NB4 (cell line): ENCODE measurements around the gene NR6A1.

ENCODE experiments used
- POLR2A ChIP-seq: IDR thresholded peaks from 2 replicates; pipeline ENCODE4 v1.6.1; 2011; ENCODE audit warnings: mild to moderate bottlenecking; ENCODE audit not compliant: insufficient read length; ENCODE audit errors: extremely low read depth
- TF ChIP-seq, protein P1 (sequence below): IDR thresholded peaks from one replicate; pipeline ENCODE4 v1.5.1; 2012; ENCODE audit warnings: low read depth, low read length

DNA sequence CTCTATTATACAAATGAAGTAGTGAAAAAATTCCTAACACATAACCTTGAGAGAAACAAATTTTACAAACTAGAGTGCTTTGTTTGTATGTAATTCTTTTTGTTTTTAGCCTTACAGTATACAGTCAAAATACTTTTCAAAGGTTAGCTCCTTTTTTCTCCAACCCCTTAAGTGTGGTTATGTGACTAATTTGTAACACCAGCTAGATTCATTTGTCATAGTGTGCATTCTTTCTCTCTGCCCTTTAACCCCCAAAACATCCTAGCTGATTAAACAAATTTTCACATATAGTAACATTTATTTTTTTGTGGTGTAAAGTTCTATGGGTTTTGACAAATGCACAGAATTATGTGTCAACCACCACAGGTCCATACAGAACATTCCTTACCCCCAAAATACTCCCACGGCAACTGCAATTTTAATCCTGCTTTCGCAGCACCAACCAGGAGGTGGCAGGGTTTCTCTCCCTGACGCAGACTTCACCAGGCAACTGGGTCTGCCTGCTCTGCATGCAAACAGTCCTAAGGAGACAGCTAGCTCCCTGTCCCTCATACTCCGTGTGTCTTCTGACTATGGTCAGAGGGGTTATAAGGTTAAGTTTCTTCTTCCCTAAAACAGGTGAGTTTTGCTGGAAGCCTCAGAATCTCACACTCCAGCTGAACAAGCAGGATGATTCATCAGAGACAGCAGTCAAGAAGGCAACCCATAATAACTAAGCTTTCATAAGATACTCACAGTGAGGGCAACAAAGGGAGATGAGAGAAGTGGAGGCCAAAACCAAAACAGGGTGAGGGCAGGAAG is 219.4 kb downstream of the NR6A1 start:
- TF ChIP-seq, protein P1, sequence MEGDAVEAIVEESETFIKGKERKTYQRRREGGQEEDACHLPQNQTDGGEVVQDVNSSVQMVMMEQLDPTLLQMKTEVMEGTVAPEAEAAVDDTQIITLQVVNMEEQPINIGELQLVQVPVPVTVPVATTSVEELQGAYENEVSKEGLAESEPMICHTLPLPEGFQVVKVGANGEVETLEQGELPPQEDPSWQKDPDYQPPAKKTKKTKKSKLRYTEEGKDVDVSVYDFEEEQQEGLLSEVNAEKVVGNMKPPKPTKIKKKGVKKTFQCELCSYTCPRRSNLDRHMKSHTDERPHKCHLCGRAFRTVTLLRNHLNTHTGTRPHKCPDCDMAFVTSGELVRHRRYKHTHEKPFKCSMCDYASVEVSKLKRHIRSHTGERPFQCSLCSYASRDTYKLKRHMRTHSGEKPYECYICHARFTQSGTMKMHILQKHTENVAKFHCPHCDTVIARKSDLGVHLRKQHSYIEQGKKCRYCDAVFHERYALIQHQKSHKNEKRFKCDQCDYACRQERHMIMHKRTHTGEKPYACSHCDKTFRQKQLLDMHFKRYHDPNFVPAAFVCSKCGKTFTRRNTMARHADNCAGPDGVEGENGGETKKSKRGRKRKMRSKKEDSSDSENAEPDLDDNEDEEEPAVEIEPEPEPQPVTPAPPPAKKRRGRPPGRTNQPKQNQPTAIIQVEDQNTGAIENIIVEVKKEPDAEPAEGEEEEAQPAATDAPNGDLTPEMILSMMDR, result peak; percentile 65
- no peak for TF ChIP-seq POLR2A
